H1 (cell line): ENCODE results near the gene ZNF730. TPM values are rescaled to one million over a fixed set of nuclear protein-coding genes. Genes with fewer than 3 reads are reported as not detected.

ENCODE experiments used
- CEBPB ChIP-seq: IDR thresholded peaks from 2 replicates; pipeline ENCODE4 v1.6.1; 2012; ENCODE audit warnings: low read depth, low read length
- EZH2 ChIP-seq: fragments of 200-600 bp; sonication (generic); IDR thresholded peaks from 2 replicates; pipeline ENCODE4 v1.7.1; 2012; ENCODE audit warnings: low read depth, mild to moderate bottlenecking, moderate library complexity, low read length, inconsistent platforms; ENCODE audit not compliant: severe bottlenecking
- RAD21 ChIP-seq, 2 experiments: IDR thresholded peaks in 1 of 2; conservative IDR thresholded peaks in 1 of 2; 2 replicates each; pipeline ENCODE4 v1.6.1; 2011; ENCODE audit warnings: low read depth in 2 of 2, low read length in 2 of 2, improper control_type of control experiment in 1 of 2, inconsistent platforms in 1 of 2, mild to moderate bottlenecking in 1 of 2, moderate library complexity in 1 of 2
- SIRT6 ChIP-seq: IDR thresholded peaks from one replicate; pipeline ENCODE4 v1.7.1; 2012; ENCODE audit warnings: low read length, inconsistent platforms
- YY1 ChIP-seq: IDR thresholded peaks from 2 replicates; pipeline ENCODE4 v1.6.1; 2011; ENCODE audit warnings: low read depth, mild to moderate bottlenecking, low read length
- polyA plus RNA-seq, 7 experiments: library from polyadenylated mRNA; depleted of rRNA in 3 of 7; stranded (reverse) in 5 of 7; unstranded in 2 of 7; fragments of >200 nt in 5 of 7; fragments of 200-250 nt in 2 of 7; gene quantifications; 1 replicate in 5 of 7; 2 replicates in 1 of 7; 4 replicates in 1 of 7; pipeline versions ENCODE4 v1.2.1 to v1.2.3, GENCODE V29; 2011 to 2013; ENCODE audit warnings: missing spikeins in 2 of 7, mixed read lengths in 2 of 7
- total RNA-seq: library from RNA; stranded (reverse); fragmentation: NEBNext Ultra II Directional; extraction: Animal tissue kit (Norgen Biotek cat#: 25700); gene quantifications from 2 replicates; pipeline ENCODE4 v1.2.1, GENCODE V29; 2021

ZNF730 gene
- total and polyA plus RNA-seq, 2 of the 8 experiments (the other 6 are each of a cell fraction or from before 2014, with no cell fraction given), result 7.0 to 29.4 TPM

- no peak for TF ChIP-seq EZH2
- TF ChIP-seq CEBPB, result no peak
- no peak for TF ChIP-seq YY1
- peak; percentile 20 to 45; a peak in 2 of 4 replicates for TF ChIP-seq RAD21 (IDR thresholded peaks at IDR 0.05 in 1 of 2, conservative IDR thresholded peaks at IDR 0.05 in 1 of 2; ENCODE audit: low read depth in 2 of 2, low read length in 2 of 2)
- TF ChIP-seq SIRT6, result no peak
These were observed 66.4 kb downstream of the ZNF730 start (continued) for GRCh38 chr19:23183251-23183650.
